ENCODE measurements around the gene MAN1A1.

GRCh38 chr6:119193707-119194106 lies 155.9 kb downstream of the MAN1A1 start:
- TF ChIP-seq, protein P1, sequence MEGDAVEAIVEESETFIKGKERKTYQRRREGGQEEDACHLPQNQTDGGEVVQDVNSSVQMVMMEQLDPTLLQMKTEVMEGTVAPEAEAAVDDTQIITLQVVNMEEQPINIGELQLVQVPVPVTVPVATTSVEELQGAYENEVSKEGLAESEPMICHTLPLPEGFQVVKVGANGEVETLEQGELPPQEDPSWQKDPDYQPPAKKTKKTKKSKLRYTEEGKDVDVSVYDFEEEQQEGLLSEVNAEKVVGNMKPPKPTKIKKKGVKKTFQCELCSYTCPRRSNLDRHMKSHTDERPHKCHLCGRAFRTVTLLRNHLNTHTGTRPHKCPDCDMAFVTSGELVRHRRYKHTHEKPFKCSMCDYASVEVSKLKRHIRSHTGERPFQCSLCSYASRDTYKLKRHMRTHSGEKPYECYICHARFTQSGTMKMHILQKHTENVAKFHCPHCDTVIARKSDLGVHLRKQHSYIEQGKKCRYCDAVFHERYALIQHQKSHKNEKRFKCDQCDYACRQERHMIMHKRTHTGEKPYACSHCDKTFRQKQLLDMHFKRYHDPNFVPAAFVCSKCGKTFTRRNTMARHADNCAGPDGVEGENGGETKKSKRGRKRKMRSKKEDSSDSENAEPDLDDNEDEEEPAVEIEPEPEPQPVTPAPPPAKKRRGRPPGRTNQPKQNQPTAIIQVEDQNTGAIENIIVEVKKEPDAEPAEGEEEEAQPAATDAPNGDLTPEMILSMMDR (IDR thresholded peaks at IDR 0.05) = no peak
- no peak for TF ChIP-seq POLR2A (IDR thresholded peaks at IDR 0.05)

All from right lobe of liver (tissue), 4 donors.